ENCODE measurements around the gene MLPH.

The MLPH gene

GRCh38 chr2:237581751-237582746, 95.0 kb downstream of the MLPH start:
- TF ChIP-seq CTCF (IDR thresholded peaks at IDR 0.05) (no peak), ZFX (IDR thresholded peaks at IDR 0.05; ENCODE audit: borderline replicate concordance) (no peak)
- H3K27ac ChIP-seq = no peak overlapping the region

DNA sequence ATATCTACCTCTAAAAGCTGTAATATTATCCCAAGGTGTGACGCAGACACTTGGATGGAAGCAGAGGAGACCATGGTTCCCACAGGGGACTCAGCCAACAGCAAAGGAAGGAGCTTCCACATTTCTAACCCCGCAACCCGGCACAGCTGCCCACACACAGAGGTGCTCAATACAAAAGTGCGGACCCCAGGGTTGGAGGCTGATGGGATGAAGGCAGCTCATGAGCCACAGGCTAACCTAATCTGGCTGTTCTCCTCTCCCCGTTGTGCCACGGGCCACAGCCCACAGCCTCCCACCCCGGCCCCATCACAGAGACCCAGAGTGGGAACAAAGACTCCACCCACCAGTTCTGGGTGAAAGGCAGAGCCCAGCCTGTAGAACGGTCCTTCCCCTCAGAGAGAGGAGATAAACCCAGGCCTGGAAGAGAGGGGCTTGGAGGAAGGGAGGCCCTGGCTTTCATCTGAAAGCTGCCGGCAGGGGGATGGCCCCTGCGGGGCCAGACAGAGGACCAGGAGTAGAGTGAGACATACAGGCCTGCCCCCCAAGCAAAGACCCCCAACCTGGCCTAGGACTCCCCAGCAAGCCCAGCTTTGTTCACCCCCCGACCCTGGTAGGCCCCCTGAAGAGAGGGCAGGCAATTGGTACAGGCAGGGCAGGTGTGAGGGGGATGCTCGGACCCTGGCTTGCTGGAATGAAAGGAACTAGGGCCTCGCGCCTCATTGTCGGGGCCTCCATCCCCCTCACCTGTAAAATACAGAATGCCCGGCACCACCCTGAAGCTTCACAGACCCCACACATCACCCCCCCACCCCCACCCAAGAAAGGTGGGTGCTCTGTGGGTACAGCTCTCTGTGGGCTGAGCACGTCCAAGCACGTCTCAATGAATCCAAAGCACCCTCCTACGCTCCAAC, 96.6 kb downstream of the MLPH start:
- no peak overlapping the region for H3K27ac ChIP-seq
- no peak for TF ChIP-seq ZFX (IDR thresholded peaks at IDR 0.05; ENCODE audit: borderline replicate concordance)
- no peak for TF ChIP-seq CTCF (IDR thresholded peaks at IDR 0.05)

DNA sequence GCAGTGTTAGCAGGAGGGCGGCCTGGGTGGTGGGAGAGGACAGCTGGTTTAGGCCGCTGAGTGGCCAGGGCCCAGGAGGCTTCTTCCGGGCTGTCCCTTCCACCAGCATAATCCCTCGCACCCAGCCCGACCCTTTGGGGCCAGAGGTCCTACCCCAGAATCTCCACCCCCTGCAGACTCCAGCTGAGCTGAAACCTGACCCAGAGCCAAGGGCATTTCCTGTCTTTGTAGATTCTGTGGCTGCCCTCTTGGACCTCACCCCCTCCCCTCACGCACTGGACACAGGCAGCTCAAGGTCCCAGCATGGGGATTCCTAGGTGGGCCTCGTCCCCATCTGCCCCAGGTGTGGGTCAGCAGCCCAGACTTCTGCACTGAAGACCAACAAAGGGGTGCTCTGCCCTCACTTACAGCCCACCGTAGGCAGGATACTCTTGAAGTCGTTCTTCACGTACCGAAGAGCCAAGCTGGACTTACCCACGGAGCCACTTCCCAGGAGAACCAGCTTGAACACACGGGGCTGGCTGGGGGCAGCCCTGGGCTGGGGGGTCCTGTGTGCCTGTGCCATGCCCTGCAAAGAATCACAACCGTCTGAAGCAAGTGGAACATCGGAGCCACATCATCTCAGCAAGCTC, 98.7 kb downstream of the MLPH start:
- no peak overlapping the region for H3K27ac ChIP-seq
- TF ChIP-seq ZFX (IDR thresholded peaks at IDR 0.05; ENCODE audit: borderline replicate concordance) (no peak), CTCF (IDR thresholded peaks at IDR 0.05) (no peak)

DNA sequence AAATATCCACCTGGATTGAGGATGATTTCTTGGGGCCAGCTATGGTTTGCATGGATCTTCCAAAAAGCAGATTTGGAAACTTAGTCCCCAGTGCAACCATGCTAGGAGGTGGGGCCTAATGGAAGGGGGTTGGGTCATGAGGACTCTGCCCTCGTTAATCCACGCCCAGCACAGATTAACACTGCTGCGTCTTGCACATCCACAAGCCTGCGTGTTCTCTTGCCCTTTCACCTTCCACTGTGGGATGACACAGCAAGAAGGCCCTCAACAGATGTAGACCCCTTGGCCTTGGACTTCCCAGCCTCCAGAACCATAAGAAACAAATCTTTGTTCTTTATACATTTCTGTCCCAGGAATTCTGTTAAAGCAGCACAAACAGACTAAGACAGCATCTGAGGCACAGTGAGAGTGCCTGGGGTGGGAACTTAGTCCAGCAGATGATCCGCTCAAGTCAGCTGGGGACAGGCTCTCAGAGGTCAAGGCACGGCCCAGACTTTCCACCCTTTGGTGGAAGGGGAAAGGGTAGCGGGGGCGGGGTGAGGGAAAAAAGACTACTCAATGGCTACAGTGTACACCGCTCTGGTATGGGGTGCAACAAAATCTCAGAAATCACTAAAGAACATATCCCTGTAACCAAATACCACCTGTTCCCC, 101.1 kb downstream of the MLPH start:
- H3K27ac ChIP-seq = peak overlapping the region; percentile 98
- TF ChIP-seq CTCF (IDR thresholded peaks at IDR 0.05) (no peak), ZFX (IDR thresholded peaks at IDR 0.05; ENCODE audit: borderline replicate concordance) (no peak)

DNA sequence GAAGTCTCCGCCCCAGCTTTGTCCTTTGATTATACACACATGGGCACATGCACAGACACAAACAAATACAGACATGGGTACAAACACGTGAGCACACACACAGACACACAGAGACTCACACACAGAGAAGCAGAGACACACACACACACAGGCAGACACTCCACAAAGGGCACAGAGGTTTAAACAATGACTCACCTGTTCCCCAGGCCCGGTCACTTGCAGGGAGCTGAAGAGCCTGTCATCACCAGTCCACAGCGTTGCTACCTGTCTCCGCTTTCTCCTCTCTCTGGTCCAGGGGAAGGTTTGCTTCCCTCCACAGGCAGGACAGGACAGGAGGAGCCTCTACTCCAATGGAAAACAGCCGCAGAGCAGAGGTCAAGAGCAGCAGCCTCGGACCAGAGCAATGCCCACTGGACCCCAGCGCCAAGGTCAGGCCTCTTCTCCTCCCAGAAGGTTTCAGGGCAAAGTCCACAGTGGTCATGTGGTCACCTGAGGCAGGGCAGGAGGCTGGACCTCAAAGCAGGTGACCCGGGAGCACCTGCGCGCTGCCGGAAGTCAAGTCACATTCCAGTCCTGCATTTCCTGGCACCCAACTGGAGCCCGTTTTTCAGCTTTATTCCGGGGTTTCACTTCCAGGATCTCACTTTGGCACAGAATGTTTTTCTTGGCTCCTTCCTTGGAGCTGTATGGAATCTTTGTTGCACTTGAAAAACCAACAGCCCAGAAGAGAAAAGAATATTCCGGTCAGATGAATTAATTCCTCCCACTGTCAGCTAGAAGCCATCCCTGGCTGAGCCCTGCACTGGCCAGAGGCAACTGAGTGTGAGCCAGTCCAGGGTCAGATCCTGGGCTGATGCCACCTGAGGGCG, 103.5 kb downstream of the MLPH start, which contains the start of gene RAB17:
Gene RAB17 (minus strand): TSS at position 463 of the 869 bp plus-strand sequence. CDS start 4,580 bp downstream, outside the sequence.
- peak within 1 kb of the TSS; percentile 98 for H3K27ac ChIP-seq
- TF ChIP-seq CTCF (IDR thresholded peaks at IDR 0.05) = no peak
- no peak for TF ChIP-seq ZFX (IDR thresholded peaks at IDR 0.05; ENCODE audit: borderline replicate concordance)

Measured in 22Rv1 (cell line).